ENCODE results near the gene IFT80.

DNA sequence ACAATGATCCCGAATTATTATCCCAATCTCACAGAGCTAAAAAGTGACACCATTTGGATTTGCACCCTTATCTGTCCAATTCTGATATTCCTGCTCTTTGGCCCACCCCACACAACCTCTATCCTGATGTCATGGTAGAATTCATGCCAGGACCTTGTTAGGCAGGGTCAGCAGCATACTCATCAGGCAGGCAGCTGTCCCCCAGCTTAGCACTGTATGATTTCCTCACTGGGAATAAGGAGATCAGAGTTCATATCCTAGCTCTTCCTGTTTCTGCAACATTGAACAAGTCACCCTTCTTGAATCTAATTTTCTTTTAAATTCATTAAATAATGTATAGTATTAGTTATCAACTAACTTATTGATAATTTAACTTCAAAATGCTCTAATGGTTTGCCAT, 185.8 kb downstream of the IFT80 start:
- TF ChIP-seq POLR2A (IDR thresholded peaks at IDR 0.05; ENCODE audit: low read depth), result no peak
- TF ChIP-seq, protein P1, sequence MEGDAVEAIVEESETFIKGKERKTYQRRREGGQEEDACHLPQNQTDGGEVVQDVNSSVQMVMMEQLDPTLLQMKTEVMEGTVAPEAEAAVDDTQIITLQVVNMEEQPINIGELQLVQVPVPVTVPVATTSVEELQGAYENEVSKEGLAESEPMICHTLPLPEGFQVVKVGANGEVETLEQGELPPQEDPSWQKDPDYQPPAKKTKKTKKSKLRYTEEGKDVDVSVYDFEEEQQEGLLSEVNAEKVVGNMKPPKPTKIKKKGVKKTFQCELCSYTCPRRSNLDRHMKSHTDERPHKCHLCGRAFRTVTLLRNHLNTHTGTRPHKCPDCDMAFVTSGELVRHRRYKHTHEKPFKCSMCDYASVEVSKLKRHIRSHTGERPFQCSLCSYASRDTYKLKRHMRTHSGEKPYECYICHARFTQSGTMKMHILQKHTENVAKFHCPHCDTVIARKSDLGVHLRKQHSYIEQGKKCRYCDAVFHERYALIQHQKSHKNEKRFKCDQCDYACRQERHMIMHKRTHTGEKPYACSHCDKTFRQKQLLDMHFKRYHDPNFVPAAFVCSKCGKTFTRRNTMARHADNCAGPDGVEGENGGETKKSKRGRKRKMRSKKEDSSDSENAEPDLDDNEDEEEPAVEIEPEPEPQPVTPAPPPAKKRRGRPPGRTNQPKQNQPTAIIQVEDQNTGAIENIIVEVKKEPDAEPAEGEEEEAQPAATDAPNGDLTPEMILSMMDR (IDR thresholded peaks at IDR 0.05), result no peak
- TF ChIP-seq EP300 (IDR thresholded peaks at IDR 0.05), result no peak
